HCT116 (cell line): ENCODE results near the gene RBM20. TPM values are rescaled to one million over a fixed set of nuclear protein-coding genes. Genes with fewer than 3 reads are reported as not detected.

Source experiments
- ATAC-seq: fragments of 200-7000 bp; cut with Tn5 transposase; 2 replicates; pipeline ENCODE4 v1.9.1; 2020; ENCODE audit warnings: mild to moderate bottlenecking, moderate library complexity
- BruUV-seq: library from RNA; stranded (reverse); fragments of 400-500 nt; replicated peaks from 2 replicates; lab custom pipeline; 2021; lab: Mats Ljungman, UMichigan
- CTCF ChIA-PET: fragments of 300-600 bp; sonication (Branson Sonifier 250); formaldehyde crosslinking; loops from one replicate; lab custom pipeline; 2021; ENCODE audit warnings: antibody characterized with exemption; lab: Charles Lee
- POLR2A ChIA-PET: fragments of 300-600, 350-600 bp; sonication (Branson Sonifier 250); formaldehyde crosslinking; loops from one replicate; lab custom pipeline; 2021; ENCODE audit warnings: antibody characterized with exemption; lab: Charles Lee
- RAD21 ChIA-PET, 2 experiments: fragments of 300-600 bp; sonication (Branson Sonifier 250); formaldehyde crosslinking; loops; one replicate each; lab custom pipeline; 2023; ENCODE audit warnings: low total read pairs in 2 of 2; ENCODE audit not compliant: uncharacterized antibody in 2 of 2, unreplicated experiment in 2 of 2, low non-redundant PET in 1 of 2; lab: Charles Lee
- DNase-seq: peaks from one replicate; pipeline ENCODE4 v3.0.0-alpha.2; 2010; ENCODE audit warnings: low read depth, low spot score
- H2AFZ ChIP-seq: fragments of 200-600 bp; shearing (Covaris generic), sonication (generic); 2 replicates; pipeline ENCODE4 v1.6.1; 2017; ENCODE audit warnings: low read depth, mixed run types, mixed read lengths, antibody characterized with exemption, low read length; ENCODE audit not compliant: poor library complexity, severe bottlenecking
- H3K27ac ChIP-seq: 2 replicates; pipeline ENCODE4 v1.5.1; 2012; ENCODE audit warnings: low read depth, low read length
- H3K27me3 ChIP-seq: fragments of 200-600 bp; sonication (generic); 2 replicates; pipeline ENCODE4 v1.6.1; 2016; ENCODE audit warnings: mixed run types, low read length, mixed read lengths; ENCODE audit not compliant: insufficient read depth
- H3K36me3 ChIP-seq, 2 experiments: fragments of 200-500 bp in 1 of 2; fragments of 200-600 bp in 1 of 2; sonication (Bioruptor generic) in 1 of 2; sonication (generic) in 1 of 2; 2 replicates each; pipeline versions ENCODE4 v1.5.1 to v1.6.1; 2014 to 2016; ENCODE audit warnings: low read length in 2 of 2, inconsistent platforms in 1 of 2, mixed read lengths in 1 of 2, mixed run types in 1 of 2; ENCODE audit not compliant: insufficient read depth in 2 of 2, control insufficient read depth in 1 of 2
- H3K4me1 ChIP-seq, 2 experiments: fragments of 200-600 bp in 1 of 2; sonication (generic) in 1 of 2; 2 replicates each; pipeline versions ENCODE4 v1.5.1 to v1.6.1; 2012 to 2017; ENCODE audit warnings: low read length in 2 of 2, inconsistent platforms in 1 of 2, mild to moderate bottlenecking in 1 of 2, mixed read lengths in 1 of 2, mixed run types in 1 of 2, moderate library complexity in 1 of 2; ENCODE audit not compliant: insufficient read depth in 2 of 2, control insufficient read depth in 1 of 2
- H3K4me2 ChIP-seq: fragments of 200-600 bp; sonication (generic); 2 replicates; pipeline ENCODE4 v1.6.1; 2017; ENCODE audit warnings: mixed run types, low read length, mixed read lengths
- H3K4me3 ChIP-seq, 2 experiments: fragments of 200-600 bp in 1 of 2; sonication (generic) in 1 of 2; replicated peaks in 1 of 2; 2 replicates each; pipeline ENCODE4 v1.5.1; 2011 to 2016; ENCODE audit warnings: low read length in 2 of 2, control low read depth in 1 of 2, low read depth in 1 of 2, mild to moderate bottlenecking in 1 of 2, mixed read lengths in 1 of 2, mixed run types in 1 of 2
- H3K79me2 ChIP-seq: fragments of 200-600 bp; sonication (generic); 2 replicates; pipeline ENCODE4 v1.6.1; 2017; ENCODE audit warnings: mild to moderate bottlenecking, mixed run types, low read length, moderate library complexity, mixed read lengths; ENCODE audit not compliant: insufficient read depth
- H3K9ac ChIP-seq: fragments of 200-600 bp; sonication (generic); 2 replicates; pipeline ENCODE4 v1.6.1; 2016; ENCODE audit warnings: low read length, mixed read lengths
- H3K9me2 ChIP-seq: fragments of 200-600 bp; sonication (generic), shearing (Covaris generic); 2 replicates; pipeline ENCODE4 v1.6.1; 2017; ENCODE audit warnings: mixed run types, mild to moderate bottlenecking, moderate library complexity; ENCODE audit not compliant: insufficient read depth
- H3K9me3 ChIP-seq, 2 experiments: fragments of 200-500 bp in 1 of 2; fragments of 200-600 bp in 1 of 2; sonication (Bioruptor generic) in 1 of 2; sonication (generic) in 1 of 2; 2 replicates each; pipeline ENCODE4 v1.6.1; 2014 to 2017; ENCODE audit warnings: low read length in 2 of 2, mixed read lengths in 2 of 2, inconsistent platforms in 1 of 2, low read depth in 1 of 2, mild to moderate bottlenecking in 1 of 2, mixed run types in 1 of 2, moderate library complexity in 1 of 2; ENCODE audit not compliant: control insufficient read depth in 1 of 2, insufficient read depth in 1 of 2
- H4K20me1 ChIP-seq: fragments of 200-600 bp; sonication (generic), shearing (Covaris generic); 2 replicates; pipeline ENCODE4 v1.6.1; 2017; ENCODE audit warnings: mixed run types, mild to moderate bottlenecking, moderate library complexity; ENCODE audit not compliant: insufficient read depth
- EGR1 ChIP-seq: IDR thresholded peaks from 2 replicates; pipeline ENCODE4 v1.6.1; 2012; ENCODE audit warnings: low read depth
- ELF1 ChIP-seq: IDR thresholded peaks from 2 replicates; pipeline ENCODE4 v1.6.1; 2012; ENCODE audit warnings: low read depth, borderline replicate concordance
- EZH2 ChIP-seq: fragments of 200-600 bp; sonication (generic); IDR thresholded peaks from 2 replicates; pipeline ENCODE4 v1.6.1; 2017; ENCODE audit warnings: antibody characterized with exemption, mixed run types
- JUND ChIP-seq: IDR thresholded peaks from 2 replicates; pipeline ENCODE4 v1.6.1; 2012
- POLR2A ChIP-seq: IDR thresholded peaks from 2 replicates; pipeline ENCODE4 v1.7.0; 2011; ENCODE audit warnings: borderline replicate concordance; ENCODE audit not compliant: insufficient read depth, insufficient read length; ENCODE audit errors: extremely low read depth
- POLR2AphosphoS5 ChIP-seq: IDR thresholded peaks from 2 replicates; pipeline ENCODE4 v1.6.1; 2011; ENCODE audit warnings: mild to moderate bottlenecking, low read depth, low read length, moderate library complexity
- SIN3A ChIP-seq: IDR thresholded peaks from 2 replicates; pipeline ENCODE4 v1.6.1; 2012; ENCODE audit warnings: low read depth
- SP1 ChIP-seq: IDR thresholded peaks from 2 replicates; pipeline ENCODE4 v1.6.1; 2012; ENCODE audit warnings: low read depth
- SRF ChIP-seq: IDR thresholded peaks from 2 replicates; pipeline ENCODE4 v1.6.1; 2012; ENCODE audit warnings: low read depth
- TCF7L2 ChIP-seq: IDR thresholded peaks from 2 replicates; pipeline ENCODE4 v1.7.0; 2011; ENCODE audit warnings: borderline replicate concordance, inconsistent platforms; ENCODE audit not compliant: insufficient read depth, insufficient read length; ENCODE audit errors: extremely low read depth
- YY1 ChIP-seq: IDR thresholded peaks from 2 replicates; pipeline ENCODE4 v1.6.1; 2011; ENCODE audit warnings: low read length, low read depth, moderate library complexity, mild to moderate bottlenecking; ENCODE audit not compliant: insufficient replicate concordance; ENCODE audit errors: extremely low read depth
- ZFX ChIP-seq: fragments of 450-650 bp; IDR thresholded peaks from 2 replicates; pipeline ENCODE4 v1.6.1; 2017
- ZNF274 ChIP-seq: fragments of 200-500 bp; sonication (Bioruptor generic); IDR thresholded peaks from 2 replicates; pipeline ENCODE4 v1.6.1; 2014; ENCODE audit warnings: mild to moderate bottlenecking, low read depth, low read length, inconsistent platforms
- intact Hi-C: fragments of 100-400 bp; cut with micrococcal nuclease; formaldehyde crosslinking; loops from 2 replicates; pipeline ENCODE4 v1.10.0; 2022
- total RNA-seq: library from RNA; stranded (reverse); gene quantifications from one replicate; pipeline ENCODE4 v1.2.1, GENCODE V29; 2021; ENCODE audit not compliant: unreplicated experiment
- TF ChIP-seq, protein P1 (sequence below): IDR thresholded peaks from 2 replicates; pipeline ENCODE4 v1.6.1; 2011; ENCODE audit warnings: mild to moderate bottlenecking, low read length, moderate library complexity; ENCODE audit not compliant: insufficient replicate concordance; ENCODE audit errors: extremely low read depth
- TF ChIP-seq, protein P2 (sequence below), 3 experiments: fragments of 200-600 bp in 1 of 3; sonication (generic) in 1 of 3; IDR thresholded peaks in 2 of 3; conservative IDR thresholded peaks in 1 of 3; 2 replicates each; pipeline ENCODE4 v1.5.1; 2012 to 2017; ENCODE audit warnings: low read depth in 2 of 3, low read length in 2 of 3, antibody characterized with exemption in 1 of 3, borderline replicate concordance in 1 of 3, control low read depth in 1 of 3, mild to moderate bottlenecking in 1 of 3, mixed read lengths in 1 of 3, mixed run types in 1 of 3, moderate library complexity in 1 of 3; ENCODE audit not compliant: insufficient read depth in 1 of 3
- TF ChIP-seq, protein P3 (sequence below): IDR thresholded peaks from 2 replicates; pipeline ENCODE4 v1.6.1; 2012
- TF ChIP-seq, protein P4 (sequence below): IDR thresholded peaks from 2 replicates; pipeline ENCODE4 v1.6.1; 2012; ENCODE audit warnings: low read depth

RBM20 gene
- total RNA-seq, 1 experiment from 2014 or later: 2.0 TPM

DNA sequence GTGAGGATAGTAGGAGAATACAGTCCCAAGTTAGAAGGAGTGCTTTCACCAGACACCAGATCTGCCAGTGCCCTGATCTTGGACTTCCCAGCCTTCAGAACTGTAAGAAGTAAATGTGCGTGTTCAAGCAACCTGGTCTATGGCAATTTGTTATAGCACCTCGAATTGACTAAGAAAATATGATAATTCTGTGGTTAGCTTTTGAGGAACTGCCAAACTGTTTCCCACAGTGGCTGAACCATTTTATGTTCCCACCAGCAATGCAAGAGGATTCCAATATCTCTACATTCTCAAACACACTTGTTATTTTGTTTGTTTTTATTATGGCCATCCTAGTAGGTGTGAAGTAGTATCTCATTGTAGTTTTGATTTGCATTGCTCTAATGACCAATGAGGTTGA, 47.0 kb downstream of the RBM20 start (continued):
- TF ChIP-seq, protein P1, sequence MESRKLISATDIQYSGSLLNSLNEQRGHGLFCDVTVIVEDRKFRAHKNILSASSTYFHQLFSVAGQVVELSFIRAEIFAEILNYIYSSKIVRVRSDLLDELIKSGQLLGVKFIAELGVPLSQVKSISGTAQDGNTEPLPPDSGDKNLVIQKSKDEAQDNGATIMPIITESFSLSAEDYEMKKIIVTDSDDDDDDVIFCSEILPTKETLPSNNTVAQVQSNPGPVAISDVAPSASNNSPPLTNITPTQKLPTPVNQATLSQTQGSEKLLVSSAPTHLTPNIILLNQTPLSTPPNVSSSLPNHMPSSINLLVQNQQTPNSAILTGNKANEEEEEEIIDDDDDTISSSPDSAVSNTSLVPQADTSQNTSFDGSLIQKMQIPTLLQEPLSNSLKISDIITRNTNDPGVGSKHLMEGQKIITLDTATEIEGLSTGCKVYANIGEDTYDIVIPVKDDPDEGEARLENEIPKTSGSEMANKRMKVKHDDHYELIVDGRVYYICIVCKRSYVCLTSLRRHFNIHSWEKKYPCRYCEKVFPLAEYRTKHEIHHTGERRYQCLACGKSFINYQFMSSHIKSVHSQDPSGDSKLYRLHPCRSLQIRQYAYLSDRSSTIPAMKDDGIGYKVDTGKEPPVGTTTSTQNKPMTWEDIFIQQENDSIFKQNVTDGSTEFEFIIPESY: no peak
- TF ChIP-seq JUND (no peak), SP1 (no peak), SIN3A (no peak), ZFX (no peak), YY1 (no peak), ZNF274 (no peak), ELF1 (no peak), SRF (no peak)
- TF ChIP-seq, protein P2, sequence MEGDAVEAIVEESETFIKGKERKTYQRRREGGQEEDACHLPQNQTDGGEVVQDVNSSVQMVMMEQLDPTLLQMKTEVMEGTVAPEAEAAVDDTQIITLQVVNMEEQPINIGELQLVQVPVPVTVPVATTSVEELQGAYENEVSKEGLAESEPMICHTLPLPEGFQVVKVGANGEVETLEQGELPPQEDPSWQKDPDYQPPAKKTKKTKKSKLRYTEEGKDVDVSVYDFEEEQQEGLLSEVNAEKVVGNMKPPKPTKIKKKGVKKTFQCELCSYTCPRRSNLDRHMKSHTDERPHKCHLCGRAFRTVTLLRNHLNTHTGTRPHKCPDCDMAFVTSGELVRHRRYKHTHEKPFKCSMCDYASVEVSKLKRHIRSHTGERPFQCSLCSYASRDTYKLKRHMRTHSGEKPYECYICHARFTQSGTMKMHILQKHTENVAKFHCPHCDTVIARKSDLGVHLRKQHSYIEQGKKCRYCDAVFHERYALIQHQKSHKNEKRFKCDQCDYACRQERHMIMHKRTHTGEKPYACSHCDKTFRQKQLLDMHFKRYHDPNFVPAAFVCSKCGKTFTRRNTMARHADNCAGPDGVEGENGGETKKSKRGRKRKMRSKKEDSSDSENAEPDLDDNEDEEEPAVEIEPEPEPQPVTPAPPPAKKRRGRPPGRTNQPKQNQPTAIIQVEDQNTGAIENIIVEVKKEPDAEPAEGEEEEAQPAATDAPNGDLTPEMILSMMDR (IDR thresholded peaks at IDR 0.05 in 2 of 3, conservative IDR thresholded peaks at IDR 0.05 in 1 of 3; ENCODE audit: borderline replicate concordance in 1 of 3, insufficient read depth in 1 of 3, low read depth in 2 of 3, low read length in 2 of 3): no peak

DNA sequence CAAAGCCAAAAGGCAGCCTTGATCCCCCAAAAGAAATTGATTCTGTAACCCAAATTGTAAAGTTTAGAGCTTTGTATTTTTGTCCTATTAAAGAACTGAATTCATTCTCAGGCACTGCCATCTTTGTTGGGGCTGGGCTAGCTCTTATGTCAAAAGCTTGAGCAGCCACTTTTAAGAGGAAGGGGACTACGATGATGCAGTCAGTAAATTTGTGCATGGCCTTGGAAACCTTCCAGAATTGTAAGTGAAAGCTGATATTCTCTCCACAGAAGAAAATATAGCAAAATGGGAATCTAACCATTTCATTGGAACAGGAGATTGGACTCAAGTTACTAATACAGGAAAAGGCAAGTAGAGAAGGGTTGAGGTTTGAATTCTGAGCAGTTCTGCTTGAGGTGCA, 50.1 kb downstream of the RBM20 start:
- Histone ChIP-seq H4K20me1 (no peaks in the 10 kb centered on the region), H3K79me2 (no peaks in the 10 kb centered on the region), H3K9ac (no peak overlapping the region), H2AFZ (no peak overlapping the region), H3K27me3 (no peaks in the 10 kb centered on the region), H3K4me2 (no peak overlapping the region), H3K36me3 (no peaks in the 10 kb centered on the region), H3K9me2 (no peaks in the 10 kb centered on the region), H3K4me1 (no peaks in the 10 kb centered on the region), H3K27ac (no peak overlapping the region), H3K4me3 (no peak overlapping the region), H3K9me3 (peaks cover 0 to 7% of the 10 kb centered on the region in 2 experiments; a peak in 1 of 4 replicates)
- DNase-seq: no peak
- intact Hi-C loops: no loop called here
- RAD21 ChIA-PET: no interaction called here
- no TSS peak for BruUV-seq
- ATAC-seq: no peak
- POLR2A ChIA-PET: interaction anchor here (1.5 kb wide), 1 partner anchor 13 kb away, joined by 3 read pairs; no protein-coding TSS in a partner anchor
- CTCF ChIA-PET: no interaction called here
- TF ChIP-seq ELF1: no peak
- TF ChIP-seq JUND: no peak
- TF ChIP-seq, protein P3, sequence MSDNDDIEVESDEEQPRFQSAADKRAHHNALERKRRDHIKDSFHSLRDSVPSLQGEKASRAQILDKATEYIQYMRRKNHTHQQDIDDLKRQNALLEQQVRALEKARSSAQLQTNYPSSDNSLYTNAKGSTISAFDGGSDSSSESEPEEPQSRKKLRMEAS: no peak
- no peak for TF ChIP-seq POLR2A
- TF ChIP-seq EZH2: no peak
- TF ChIP-seq SIN3A: no peak
- no peak for TF ChIP-seq YY1
- no peak for TF ChIP-seq EGR1
- TF ChIP-seq POLR2AphosphoS5: no peak
- TF ChIP-seq, protein P4, sequence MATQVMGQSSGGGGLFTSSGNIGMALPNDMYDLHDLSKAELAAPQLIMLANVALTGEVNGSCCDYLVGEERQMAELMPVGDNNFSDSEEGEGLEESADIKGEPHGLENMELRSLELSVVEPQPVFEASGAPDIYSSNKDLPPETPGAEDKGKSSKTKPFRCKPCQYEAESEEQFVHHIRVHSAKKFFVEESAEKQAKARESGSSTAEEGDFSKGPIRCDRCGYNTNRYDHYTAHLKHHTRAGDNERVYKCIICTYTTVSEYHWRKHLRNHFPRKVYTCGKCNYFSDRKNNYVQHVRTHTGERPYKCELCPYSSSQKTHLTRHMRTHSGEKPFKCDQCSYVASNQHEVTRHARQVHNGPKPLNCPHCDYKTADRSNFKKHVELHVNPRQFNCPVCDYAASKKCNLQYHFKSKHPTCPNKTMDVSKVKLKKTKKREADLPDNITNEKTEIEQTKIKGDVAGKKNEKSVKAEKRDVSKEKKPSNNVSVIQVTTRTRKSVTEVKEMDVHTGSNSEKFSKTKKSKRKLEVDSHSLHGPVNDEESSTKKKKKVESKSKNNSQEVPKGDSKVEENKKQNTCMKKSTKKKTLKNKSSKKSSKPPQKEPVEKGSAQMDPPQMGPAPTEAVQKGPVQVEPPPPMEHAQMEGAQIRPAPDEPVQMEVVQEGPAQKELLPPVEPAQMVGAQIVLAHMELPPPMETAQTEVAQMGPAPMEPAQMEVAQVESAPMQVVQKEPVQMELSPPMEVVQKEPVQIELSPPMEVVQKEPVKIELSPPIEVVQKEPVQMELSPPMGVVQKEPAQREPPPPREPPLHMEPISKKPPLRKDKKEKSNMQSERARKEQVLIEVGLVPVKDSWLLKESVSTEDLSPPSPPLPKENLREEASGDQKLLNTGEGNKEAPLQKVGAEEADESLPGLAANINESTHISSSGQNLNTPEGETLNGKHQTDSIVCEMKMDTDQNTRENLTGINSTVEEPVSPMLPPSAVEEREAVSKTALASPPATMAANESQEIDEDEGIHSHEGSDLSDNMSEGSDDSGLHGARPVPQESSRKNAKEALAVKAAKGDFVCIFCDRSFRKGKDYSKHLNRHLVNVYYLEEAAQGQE: no peak
- TF ChIP-seq SRF: no peak
- TF ChIP-seq TCF7L2: no peak
